ENCODE results near the gene PINLYP. TPM values are rescaled to one million over a fixed set of nuclear protein-coding genes. Genes with fewer than 3 reads are reported as not detected.
A peak's percentile ranks its signal among the peaks of the same experiment; 100 is the strongest.

The PINLYP gene
- total and polyA plus RNA-seq, 3 experiments from 2014 or later = 1.3 to 13.8 (median 9.9) TPM

- peaks cover 3 to 28% (median 8%) of the 10 kb centered on the region in 3 donors for H3K36me3 Mint-ChIP-seq
- ChIA-PET POLR2A (interaction anchor here (0.6 to 2.3 kb wide), 3 partner anchors 12 to 217 kb away, joined by 3 to 19 read pairs (median 6); partner anchors contain the start of genes IRGQ and ZNF576), CTCF (interaction anchor here (0.7 to 2.5 kb wide), 4 partner anchors 19 to 128 kb away, joined by 3 to 17 read pairs (median 9); no protein-coding TSS in a partner anchor)
- no peaks in the 10 kb centered on the region for H3K27me3 Mint-ChIP-seq
- H3K4me3 ChIP-seq (ENCODE audit: low read length) = peak overlapping the region; percentile 94
- H3K4me1 ChIP-seq (ENCODE audit: insufficient read depth, low read length) = peaks cover 14% of the 10 kb centered on the region
- H3K9me3 ChIP-seq (ENCODE audit: low read length) = no peaks in the 10 kb centered on the region
- peak overlapping the region; percentile 95 to 99 (median 96) for H3K4me3 Mint-ChIP-seq
- no peaks in the 10 kb centered on the region for H3K9me3 Mint-ChIP-seq
- no peaks in the 10 kb centered on the region for H3K27me3 ChIP-seq (ENCODE audit: insufficient read depth, low read length, poor library complexity, severe bottlenecking)
- no peak for DNase-seq
- H3K36me3 ChIP-seq (ENCODE audit: insufficient read depth, low read length) = peaks cover 11% of the 10 kb centered on the region
- H3K27ac Mint-ChIP-seq = peak overlapping the region; percentile 98 to 100 (median 98)
- H3K27ac ChIP-seq (ENCODE audit: low read depth, low read length) = peak overlapping the region; percentile 96
- H3K4me1 Mint-ChIP-seq = peaks cover 37 to 79% (median 57%) of the 10 kb centered on the region in 3 donors
Measured at GRCh38 chr19:43574424-43575155, 1.0 kb upstream of the PINLYP start.

- Mint-ChIP-seq H3K4me1 (peaks cover 30 to 74% (median 47%) of the 10 kb centered on the region in 3 donors), H3K27ac (peak overlapping the region in 7 of 8 donors; percentile 72 to 99 (median 98)), H3K9me3 (no peaks in the 10 kb centered on the region), H3K27me3 (no peaks in the 10 kb centered on the region), H3K4me3 (peak overlapping the region; percentile 95 to 99 (median 96)), H3K36me3 (peaks cover 3 to 17% (median 6%) of the 10 kb centered on the region in 3 donors)
- peaks cover 11% of the 10 kb centered on the region for H3K36me3 ChIP-seq (ENCODE audit: insufficient read depth, low read length)
- POLR2A ChIA-PET = no interaction called here
- no peaks in the 10 kb centered on the region for H3K9me3 ChIP-seq (ENCODE audit: low read length)
- no peak for DNase-seq
- no peaks in the 10 kb centered on the region for H3K27me3 ChIP-seq (ENCODE audit: insufficient read depth, low read length, poor library complexity, severe bottlenecking)
- H3K27ac ChIP-seq (ENCODE audit: low read depth, low read length) = peak overlapping the region; percentile 96
- peak overlapping the region; percentile 61 for H3K4me3 ChIP-seq (ENCODE audit: low read length)
- H3K4me1 ChIP-seq (ENCODE audit: insufficient read depth, low read length) = peaks cover 20% of the 10 kb centered on the region
- CTCF ChIA-PET = interaction anchor here (2.5 kb wide), 1 partner anchor 21 kb away, joined by 17 read pairs; no protein-coding TSS in a partner anchor
Measured at GRCh38 chr19:43575955-43576878, 616 bp downstream of the PINLYP start.

DNA sequence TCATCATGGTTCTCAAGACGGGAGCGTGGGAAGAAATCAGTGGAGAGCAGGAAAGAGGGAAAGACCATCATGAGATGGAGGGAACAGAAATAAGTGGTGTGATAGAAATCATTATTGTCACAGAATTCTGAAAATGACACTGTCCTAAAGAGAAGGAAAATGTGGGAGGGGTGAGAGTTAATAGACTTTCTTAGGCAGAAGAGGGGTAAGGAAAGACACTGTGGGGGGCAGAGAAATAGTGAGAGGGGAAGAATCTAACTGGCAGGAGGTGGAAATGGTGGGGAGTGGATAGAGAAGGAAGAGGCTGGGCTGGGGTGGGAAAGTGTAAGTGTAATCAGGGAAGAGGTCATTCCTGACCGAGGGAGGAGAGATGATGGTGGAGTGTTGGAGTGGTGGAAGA, 3.2 kb downstream of the PINLYP start:
- Mint-ChIP-seq H3K27me3 (no peaks in the 10 kb centered on the region), H3K4me1 (peaks cover 23 to 69% (median 30%) of the 10 kb centered on the region in 3 donors), H3K9me3 (no peaks in the 10 kb centered on the region), H3K27ac (peak overlapping the region in 5 of 8 donors; percentile 9 to 86 (median 38)), H3K4me3 (peak overlapping the region in 6 of 7 donors; percentile 6 to 74 (median 40)), H3K36me3 (peaks cover 0 to 8% (median 3%) of the 10 kb centered on the region in 3 donors)
- H3K9me3 ChIP-seq (ENCODE audit: low read length) = no peaks in the 10 kb centered on the region
- DNase-seq = no peak
- H3K27ac ChIP-seq (ENCODE audit: low read depth, low read length) = no peak overlapping the region
- H3K4me1 ChIP-seq (ENCODE audit: insufficient read depth, low read length) = peaks cover 20% of the 10 kb centered on the region
- H3K27me3 ChIP-seq (ENCODE audit: insufficient read depth, low read length, poor library complexity, severe bottlenecking) = no peaks in the 10 kb centered on the region
- no peak overlapping the region for H3K4me3 ChIP-seq (ENCODE audit: low read length)
- ChIA-PET POLR2A (no interaction called here), CTCF (interaction anchor here (1.0 to 1.6 kb wide), 4 partner anchors 14 to 24 kb away, joined by 3 to 10 read pairs (median 6); no protein-coding TSS in a partner anchor)
- H3K36me3 ChIP-seq (ENCODE audit: insufficient read depth, low read length) = peaks cover under 1% of the 10 kb centered on the region

DNA sequence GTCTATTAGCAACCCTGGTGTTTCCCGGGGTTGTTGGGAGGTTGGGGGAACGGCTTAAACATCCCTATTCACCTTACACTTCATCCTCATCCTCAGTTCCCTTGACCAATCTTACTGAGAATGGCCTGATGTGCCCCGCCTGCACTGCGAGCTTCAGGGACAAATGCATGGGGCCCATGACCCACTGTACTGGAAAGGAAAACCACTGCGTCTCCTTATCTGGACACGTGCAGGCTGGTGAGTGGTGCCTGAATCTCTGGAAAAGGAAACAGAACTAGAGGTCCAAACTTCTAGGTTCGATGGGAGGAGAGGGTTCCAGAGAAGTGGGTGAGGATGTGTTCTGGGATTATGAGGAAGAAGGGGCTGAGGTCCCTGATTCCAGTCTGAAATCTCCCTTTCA, 5.9 kb downstream of the PINLYP start:
- no peak for DNase-seq
- Histone ChIP-seq H3K27ac (ENCODE audit: low read depth, low read length) (no peak overlapping the region), H3K4me3 (ENCODE audit: low read length) (no peak overlapping the region), H3K4me1 (ENCODE audit: insufficient read depth, low read length) (peaks cover 11% of the 10 kb centered on the region), H3K27me3 (ENCODE audit: insufficient read depth, low read length, poor library complexity, severe bottlenecking) (no peaks in the 10 kb centered on the region), H3K36me3 (ENCODE audit: insufficient read depth, low read length) (no peaks in the 10 kb centered on the region), H3K9me3 (ENCODE audit: low read length) (no peaks in the 10 kb centered on the region)
- no peaks in the 10 kb centered on the region for H3K27me3 Mint-ChIP-seq
- peaks cover 24 to 55% (median 25%) of the 10 kb centered on the region in 3 donors for H3K4me1 Mint-ChIP-seq
- no peaks in the 10 kb centered on the region for H3K9me3 Mint-ChIP-seq
- ChIA-PET CTCF (interaction anchor here (0.9 to 3.2 kb wide), 2 partner anchors 13 to 26 kb away, joined by 3 to 14 read pairs; no protein-coding TSS in a partner anchor), POLR2A (no interaction called here)
- peaks cover 0 to 11% (median 3%) of the 10 kb centered on the region in 3 donors for H3K36me3 Mint-ChIP-seq
- H3K4me3 Mint-ChIP-seq = peak overlapping the region in 6 of 7 donors; percentile 5 to 84 (median 28)
- H3K27ac Mint-ChIP-seq = peak overlapping the region in 6 of 8 donors; percentile 37 to 84 (median 61)

DNA sequence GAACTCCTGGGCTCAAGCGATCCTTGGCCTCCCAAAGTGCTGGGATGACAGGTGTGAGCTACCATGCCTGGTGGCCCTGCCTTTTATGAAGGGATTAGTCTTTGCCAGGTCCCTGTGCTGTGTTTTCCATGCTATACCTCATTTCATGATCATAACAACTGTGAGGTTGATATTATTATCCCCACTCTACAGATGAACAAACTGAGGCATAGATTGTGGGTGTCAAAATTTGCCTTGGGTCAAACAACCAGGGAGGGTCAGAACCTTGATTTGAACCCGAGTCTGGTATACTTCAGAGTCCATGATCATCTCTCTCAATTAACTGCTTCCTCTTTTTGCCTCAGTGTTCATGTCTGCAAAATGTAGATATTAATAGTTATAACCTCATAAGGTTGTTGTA, 6.9 kb downstream of the PINLYP start:
- POLR2A ChIA-PET = no interaction called here
- H3K27ac Mint-ChIP-seq = peak overlapping the region in 3 of 8 donors; percentile 42 to 74 (median 58)

DNA sequence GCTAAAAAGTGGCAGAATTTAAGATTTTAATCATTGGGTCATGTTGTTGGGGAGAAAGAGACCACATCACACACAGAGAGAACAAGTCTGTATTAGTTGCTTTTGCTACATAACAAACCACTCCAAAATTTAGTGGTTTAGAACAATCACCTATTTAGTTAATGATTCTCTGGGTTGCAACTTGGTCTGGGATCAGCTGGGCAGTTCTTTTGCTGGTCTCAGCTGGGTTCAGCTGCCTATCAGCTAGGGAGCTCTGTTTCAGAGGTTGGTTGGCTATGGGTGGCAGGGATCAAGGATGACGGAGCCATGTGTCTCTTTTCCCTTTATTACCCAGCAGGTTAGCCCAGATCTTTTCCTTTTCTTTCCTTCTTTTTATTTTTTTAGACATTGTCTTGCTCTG, 8.9 kb downstream of the PINLYP start:
- Mint-ChIP-seq H3K27ac (peak overlapping the region in 7 of 8 donors; percentile 38 to 81 (median 68)), H3K9me3 (no peaks in the 10 kb centered on the region), H3K27me3 (no peaks in the 10 kb centered on the region), H3K4me3 (no peak overlapping the region), H3K4me1 (peaks cover 16 to 38% (median 23%) of the 10 kb centered on the region in 3 donors), H3K36me3 (peaks cover 0 to 17% (median 3%) of the 10 kb centered on the region in 3 donors)
- Histone ChIP-seq H3K9me3 (ENCODE audit: low read length) (no peaks in the 10 kb centered on the region), H3K27me3 (ENCODE audit: insufficient read depth, low read length, poor library complexity, severe bottlenecking) (no peaks in the 10 kb centered on the region), H3K36me3 (ENCODE audit: insufficient read depth, low read length) (no peaks in the 10 kb centered on the region), H3K27ac (ENCODE audit: low read depth, low read length) (no peak overlapping the region), H3K4me1 (ENCODE audit: insufficient read depth, low read length) (peaks cover 11% of the 10 kb centered on the region), H3K4me3 (ENCODE audit: low read length) (no peak overlapping the region)
- ChIA-PET POLR2A (no interaction called here), CTCF (interaction anchor here (1.3 to 3.6 kb wide), 2 partner anchors 10 to 30 kb away, joined by 6 to 14 read pairs; no protein-coding TSS in a partner anchor)
- DNase-seq = no peak

More for the DNA sequence above, 6.9 kb downstream of the PINLYP start:
- Mint-ChIP-seq H3K4me3 (peak overlapping the region in 1 of 7 donors; percentile 54), H3K27me3 (no peaks in the 10 kb centered on the region), H3K9me3 (no peaks in the 10 kb centered on the region), H3K4me1 (peaks cover 20 to 49% (median 21%) of the 10 kb centered on the region in 3 donors), H3K36me3 (peaks cover 0 to 15% (median 3%) of the 10 kb centered on the region in 3 donors)
- DNase-seq = no peak
- Histone ChIP-seq H3K27me3 (ENCODE audit: insufficient read depth, low read length, poor library complexity, severe bottlenecking) (no peaks in the 10 kb centered on the region), H3K4me3 (ENCODE audit: low read length) (no peak overlapping the region), H3K9me3 (ENCODE audit: low read length) (no peaks in the 10 kb centered on the region), H3K36me3 (ENCODE audit: insufficient read depth, low read length) (no peaks in the 10 kb centered on the region), H3K4me1 (ENCODE audit: insufficient read depth, low read length) (peaks cover 11% of the 10 kb centered on the region), H3K27ac (ENCODE audit: low read depth, low read length) (no peak overlapping the region)
- CTCF ChIA-PET = interaction anchor here (3.2 kb wide), 1 partner anchor 12 kb away, joined by 14 read pairs; no protein-coding TSS in a partner anchor

GRCh38 chr19:43586346-43586745, 10.7 kb downstream of the PINLYP start:
- POLR2A ChIA-PET = no interaction called here
- Histone ChIP-seq H3K27ac (ENCODE audit: low read depth, low read length) (no peak overlapping the region), H3K4me1 (ENCODE audit: insufficient read depth, low read length) (peaks cover 12% of the 10 kb centered on the region), H3K9me3 (ENCODE audit: low read length) (no peaks in the 10 kb centered on the region), H3K36me3 (ENCODE audit: insufficient read depth, low read length) (no peaks in the 10 kb centered on the region), H3K27me3 (ENCODE audit: insufficient read depth, low read length, poor library complexity, severe bottlenecking) (no peaks in the 10 kb centered on the region), H3K4me3 (ENCODE audit: low read length) (no peak overlapping the region)
- no peak for DNase-seq
- CTCF ChIA-PET = interaction anchor here (3.6 to 4.4 kb wide), 2 partner anchors 8 to 31 kb away, joined by 13 to 14 read pairs; no protein-coding TSS in a partner anchor
- Mint-ChIP-seq H3K4me3 (no peak overlapping the region), H3K27me3 (no peaks in the 10 kb centered on the region), H3K9me3 (no peaks in the 10 kb centered on the region), H3K27ac (peak overlapping the region in 1 of 8 donors; percentile 45), H3K4me1 (peaks cover 22 to 34% (median 30%) of the 10 kb centered on the region in 3 donors), H3K36me3 (peaks cover 0 to 30% (median 3%) of the 10 kb centered on the region in 3 donors)
